HUES64 (cell line): ENCODE measurements around the gene STXBP4.

ENCODE experiments used
- H3K27ac ChIP-seq: 2 replicates; pipeline ENCODE4 v1.7.0; 2013; ENCODE audit warnings: low read depth, low read length, inconsistent platforms
- H3K27me3 ChIP-seq: 2 replicates; pipeline ENCODE4 v1.6.1; 2013; ENCODE audit warnings: mild to moderate bottlenecking, low read length; ENCODE audit not compliant: insufficient read depth
- H3K36me3 ChIP-seq: 2 replicates; pipeline ENCODE4 v1.6.1; 2013; ENCODE audit warnings: mild to moderate bottlenecking, low read length; ENCODE audit not compliant: insufficient read depth
- H3K4me1 ChIP-seq: 2 replicates; pipeline ENCODE4 v1.6.1; 2013; ENCODE audit warnings: mild to moderate bottlenecking, low read length, moderate library complexity; ENCODE audit not compliant: insufficient read depth
- H3K4me3 ChIP-seq: 2 replicates; pipeline ENCODE4 v1.5.1; 2013; ENCODE audit warnings: mild to moderate bottlenecking, low read length, moderate library complexity
- H3K9ac ChIP-seq: 2 replicates; pipeline ENCODE4 v1.6.1; 2013; ENCODE audit warnings: mild to moderate bottlenecking, low read depth, low read length
- H3K9me3 ChIP-seq: 2 replicates; pipeline ENCODE4 v1.6.1; 2013; ENCODE audit warnings: low read depth, low read length; ENCODE audit not compliant: insufficient read depth
- WGBS: fragments of 150-250, 120-280 bp; methylation state at CpG from one replicate; pipeline ENCODE4 v1.1.7; 2013; ENCODE audit warnings: missing lambda C conversion rate; 5-methylcytosine and 5-hydroxymethylcytosine counted together

The STXBP4 gene

GRCh38 chr17:55155856-55156560 is 187.4 kb downstream of the STXBP4 start:
- Histone ChIP-seq H3K36me3 (no peaks in the 10 kb centered on the region; the same call in 1 of the 2 replicates), H3K4me1 (peaks cover 8% of the 10 kb centered on the region), H3K27me3 (no peaks in the 10 kb centered on the region), H3K9ac (no peak overlapping the region), H3K9me3 (no peaks in the 10 kb centered on the region), H3K27ac (no peak overlapping the region), H3K4me3 (no peak overlapping the region)
- 84% methylated on average over 1 of the region's 2 CpGs for WGBS

DNA sequence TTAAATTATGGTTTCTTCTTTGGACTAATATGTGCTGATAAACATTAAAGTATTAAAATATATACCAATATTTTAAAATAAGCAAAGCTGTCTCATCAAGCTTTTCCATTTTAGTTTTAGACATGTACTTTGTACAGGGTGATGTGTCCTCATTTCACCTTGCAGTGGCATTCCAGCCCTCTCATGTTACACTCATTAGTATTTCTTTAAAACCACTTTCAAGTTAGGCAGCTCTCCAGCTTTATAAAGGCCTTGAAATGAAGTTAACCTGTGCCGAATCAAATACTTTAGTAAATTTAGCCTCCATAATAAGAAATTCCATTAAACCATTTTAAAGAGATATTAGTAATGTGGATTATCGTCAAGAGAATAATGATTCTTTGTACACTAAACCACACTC is 188.6 kb downstream of the STXBP4 start:
- Histone ChIP-seq H3K4me3 (no peak overlapping the region), H3K9me3 (no peaks in the 10 kb centered on the region), H3K27me3 (no peaks in the 10 kb centered on the region), H3K9ac (no peak overlapping the region), H3K4me1 (peaks cover 8% of the 10 kb centered on the region), H3K36me3 (no peaks in the 10 kb centered on the region; the same call in 1 of the 2 replicates), H3K27ac (no peak overlapping the region)
- 100% methylated on average over 1 of the region's 2 CpGs for WGBS

DNA sequence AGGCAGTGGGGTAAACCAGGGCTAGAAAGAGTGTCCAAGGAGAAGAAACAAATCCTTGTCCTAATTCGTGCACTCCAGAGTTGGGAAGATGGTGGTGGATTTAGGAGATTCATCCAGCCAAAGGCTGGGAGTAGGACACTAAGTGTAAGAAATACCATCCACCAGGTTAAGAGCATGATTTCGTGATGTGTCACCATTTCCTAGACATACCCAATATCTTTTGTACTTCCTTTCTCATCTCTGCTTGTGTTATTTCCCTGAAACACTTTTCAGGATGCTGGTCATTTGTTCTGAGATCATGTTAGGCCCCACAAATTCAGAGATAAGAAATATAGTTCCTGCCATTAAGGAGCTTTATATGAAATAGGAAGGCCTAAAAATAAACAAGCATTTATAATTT is 189.9 kb downstream of the STXBP4 start:
- Histone ChIP-seq H3K9me3 (no peaks in the 10 kb centered on the region), H3K9ac (no peak overlapping the region), H3K27me3 (no peaks in the 10 kb centered on the region), H3K36me3 (no peaks in the 10 kb centered on the region; the same call in 1 of the 2 replicates), H3K4me1 (peaks cover 8% of the 10 kb centered on the region), H3K4me3 (no peak overlapping the region), H3K27ac (no peak overlapping the region)
- 67% methylated on average over 2 of the region's 2 CpGs for WGBS

GRCh38 chr17:55159251-55159650 is 190.7 kb downstream of the STXBP4 start:
- no peak overlapping the region for H3K4me3 ChIP-seq
- no peaks in the 10 kb centered on the region for H3K9me3 ChIP-seq
- peaks cover 8% of the 10 kb centered on the region for H3K4me1 ChIP-seq
- H3K36me3 ChIP-seq = no peaks in the 10 kb centered on the region; the same call in 1 of the 2 replicates
- H3K9ac ChIP-seq = no peak overlapping the region
- H3K27ac ChIP-seq = no peak overlapping the region
- no peaks in the 10 kb centered on the region for H3K27me3 ChIP-seq
- WGBS = 96% methylated on average over 2 of the region's 2 CpGs

GRCh38 chr17:55160501-55160900 is 191.9 kb downstream of the STXBP4 start:
- peaks cover 8% of the 10 kb centered on the region for H3K4me1 ChIP-seq
- 92% methylated on average over 7 of the region's 7 CpGs for WGBS
- H3K9me3 ChIP-seq = no peaks in the 10 kb centered on the region
- H3K27me3 ChIP-seq = no peaks in the 10 kb centered on the region
- no peak overlapping the region for H3K27ac ChIP-seq
- no peaks in the 10 kb centered on the region; the same call in 1 of the 2 replicates for H3K36me3 ChIP-seq
- no peak overlapping the region for H3K4me3 ChIP-seq
- H3K9ac ChIP-seq = no peak overlapping the region

DNA sequence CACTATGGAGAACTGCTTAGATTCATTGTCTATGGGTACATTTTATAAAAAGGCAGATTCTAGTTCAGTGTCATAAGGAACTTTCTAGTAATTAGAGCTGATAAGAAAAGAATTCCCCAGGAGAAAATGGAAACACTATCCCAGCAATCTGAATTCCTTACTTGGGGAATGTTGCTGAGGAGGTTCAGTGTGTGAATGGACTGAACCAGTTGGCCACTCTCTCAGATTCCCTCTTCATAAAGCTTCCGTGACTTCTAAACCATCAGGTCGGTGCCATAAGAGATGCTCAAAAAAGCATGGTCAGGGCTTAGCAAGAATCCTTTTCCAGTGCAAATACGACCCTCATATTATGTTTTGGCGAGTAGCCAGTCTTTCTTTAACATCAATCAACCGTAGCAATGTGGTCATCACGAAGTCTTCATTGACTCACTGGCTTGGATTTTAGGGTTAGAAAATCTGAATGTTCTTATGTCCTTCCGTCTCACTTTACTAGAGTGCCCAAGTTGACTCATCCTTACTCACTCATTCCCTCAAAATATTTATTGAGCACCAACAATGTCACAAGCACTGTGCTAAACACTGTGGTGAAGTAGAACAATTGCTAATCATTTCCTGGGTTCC is 193.5 kb downstream of the STXBP4 start:
- Histone ChIP-seq H3K27me3 (no peaks in the 10 kb centered on the region), H3K9me3 (no peaks in the 10 kb centered on the region), H3K36me3 (no peaks in the 10 kb centered on the region; the same call in 1 of the 2 replicates), H3K27ac (no peak overlapping the region), H3K4me3 (no peak overlapping the region), H3K9ac (no peak overlapping the region), H3K4me1 (peaks cover 4% of the 10 kb centered on the region; the same call in 1 of the 2 replicates)
- 92% methylated on average over 7 of the region's 7 CpGs for WGBS

DNA sequence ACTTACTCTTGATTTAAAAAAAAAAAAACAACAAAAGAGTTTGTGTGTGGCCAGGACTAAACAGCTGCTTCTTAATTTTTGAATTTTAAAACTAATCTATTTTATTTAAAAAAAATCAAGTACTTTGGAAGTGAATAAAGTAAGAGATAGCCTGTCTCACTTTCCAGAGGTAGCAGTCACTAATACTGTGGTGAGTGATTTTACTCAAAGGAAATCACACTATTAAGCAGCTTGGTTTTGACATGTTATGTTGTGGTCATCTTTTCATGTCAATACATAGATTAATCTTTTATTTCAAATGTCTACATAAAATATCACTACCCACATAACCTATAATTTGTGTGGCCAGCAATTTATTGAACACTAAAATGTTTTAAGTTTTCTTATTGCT is 194.0 kb downstream of the STXBP4 start:
- Histone ChIP-seq H3K4me3 (no peak overlapping the region), H3K9ac (no peak overlapping the region), H3K27ac (no peak overlapping the region), H3K36me3 (no peaks in the 10 kb centered on the region; the same call in 1 of the 2 replicates), H3K4me1 (no peaks in the 10 kb centered on the region), H3K27me3 (no peaks in the 10 kb centered on the region), H3K9me3 (no peaks in the 10 kb centered on the region)

- Histone ChIP-seq H3K9me3 (no peaks in the 10 kb centered on the region), H3K4me1 (no peaks in the 10 kb centered on the region), H3K27me3 (no peaks in the 10 kb centered on the region), H3K9ac (no peak overlapping the region), H3K36me3 (no peaks in the 10 kb centered on the region; the same call in 1 of the 2 replicates), H3K27ac (no peak overlapping the region), H3K4me3 (no peak overlapping the region)
- 89% methylated on average over 3 of the region's 3 CpGs for WGBS
These were observed 194.8 kb downstream of the STXBP4 start for GRCh38 chr17:55163408-55163807.

DNA sequence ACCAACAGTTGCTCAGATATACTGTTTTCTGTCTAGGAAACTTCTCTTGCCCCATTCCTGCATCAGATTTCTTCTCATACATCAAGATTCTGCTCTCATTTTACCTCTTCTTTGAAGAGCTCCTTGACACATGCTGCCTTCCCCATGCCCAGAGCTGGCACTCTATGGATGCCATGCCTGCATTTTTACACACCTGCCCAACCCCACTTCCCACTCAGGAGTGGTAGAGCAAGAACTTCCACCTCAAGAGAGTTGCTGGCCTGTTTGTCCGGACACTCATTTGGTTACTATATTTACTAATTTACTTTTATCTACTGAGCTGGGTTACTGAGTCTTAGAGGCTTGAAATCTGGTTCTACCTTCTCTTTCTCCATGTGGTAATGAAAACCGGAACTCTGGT is 197.9 kb downstream of the STXBP4 start:
- no peak overlapping the region for H3K27ac ChIP-seq
- no peaks in the 10 kb centered on the region for H3K4me1 ChIP-seq
- no peaks in the 10 kb centered on the region for H3K36me3 ChIP-seq
- H3K4me3 ChIP-seq = no peak overlapping the region
- H3K9me3 ChIP-seq = no peaks in the 10 kb centered on the region
- no peak overlapping the region for H3K9ac ChIP-seq
- H3K27me3 ChIP-seq = no peaks in the 10 kb centered on the region
- 89% methylated on average over 1 of the region's 2 CpGs for WGBS

GRCh38 chr17:55167024-55167725 is 198.6 kb downstream of the STXBP4 start:
- Histone ChIP-seq H3K27ac (no peak overlapping the region), H3K36me3 (no peaks in the 10 kb centered on the region), H3K4me3 (no peak overlapping the region), H3K9ac (no peak overlapping the region), H3K27me3 (no peaks in the 10 kb centered on the region), H3K9me3 (no peaks in the 10 kb centered on the region), H3K4me1 (no peaks in the 10 kb centered on the region)
- 100% methylated on average over 1 of the region's 2 CpGs for WGBS

GRCh38 chr17:55168958-55169687 is 200.6 kb downstream of the STXBP4 start:
- WGBS = 85% methylated on average over 3 of the region's 5 CpGs
- no peak overlapping the region for H3K9ac ChIP-seq
- H3K4me1 ChIP-seq = no peaks in the 10 kb centered on the region
- H3K4me3 ChIP-seq = no peak overlapping the region
- H3K27ac ChIP-seq = no peak overlapping the region
- H3K36me3 ChIP-seq = no peaks in the 10 kb centered on the region
- H3K9me3 ChIP-seq = peaks cover 9% of the 10 kb centered on the region
- H3K27me3 ChIP-seq = no peaks in the 10 kb centered on the region
